LHCN-M2 (cell line): ENCODE data around the gene PDE11A. TPM values are rescaled to one million over a fixed set of nuclear protein-coding genes. Genes with fewer than 3 reads are reported as not detected.

Experiments used
- DNase-seq: peaks from one replicate; pipeline ENCODE4 v3.0.0-alpha.2; 2012; ENCODE audit warnings: low read depth
- total RNA-seq: library from RNA; depleted of rRNA; stranded (reverse); fragments of >200 nt; gene quantifications from 2 replicates; pipeline ENCODE4 v1.2.3, GENCODE V29; 2014

The PDE11A gene
- total RNA-seq, 1 experiment from 2014 or later, result not detected

DNA sequence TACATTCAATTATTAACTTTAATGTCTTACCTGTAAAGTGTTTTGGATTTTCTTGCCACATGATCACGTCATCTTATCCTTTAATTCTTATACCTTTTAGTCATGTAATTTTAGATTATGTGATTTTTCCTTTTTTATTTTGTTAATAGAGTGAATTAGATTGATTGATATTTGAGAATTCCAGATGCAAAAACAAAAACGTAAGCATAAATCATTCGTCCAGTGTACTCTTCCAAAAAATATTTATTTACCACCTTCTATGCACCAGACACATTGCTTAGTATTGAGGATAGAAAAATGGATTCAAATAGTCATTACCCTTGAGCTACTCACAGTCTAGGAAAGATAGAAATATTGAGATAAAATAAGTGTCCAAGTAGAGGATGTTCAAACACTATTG is 249.6 kb downstream of the PDE11A start:
- no peak for DNase-seq

DNA sequence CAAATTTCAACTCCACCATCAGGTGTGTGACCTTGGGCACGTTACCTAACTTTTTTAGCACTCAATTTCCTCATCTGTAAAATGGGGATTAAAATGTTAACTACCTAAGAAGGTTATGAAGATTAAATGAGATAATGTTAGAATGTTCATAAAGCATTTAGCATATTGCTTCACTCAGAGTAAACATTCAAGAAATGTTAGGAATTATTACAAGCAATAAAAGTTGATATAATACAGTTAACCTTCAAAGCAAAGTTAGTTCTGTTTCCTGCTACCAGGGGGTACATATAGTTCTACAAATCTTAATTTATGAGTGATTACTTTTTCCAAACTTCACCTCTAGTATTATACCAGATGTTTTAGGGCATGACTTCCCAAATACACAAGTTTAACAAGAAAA is 254.2 kb downstream of the PDE11A start:
- no peak for DNase-seq

DNA sequence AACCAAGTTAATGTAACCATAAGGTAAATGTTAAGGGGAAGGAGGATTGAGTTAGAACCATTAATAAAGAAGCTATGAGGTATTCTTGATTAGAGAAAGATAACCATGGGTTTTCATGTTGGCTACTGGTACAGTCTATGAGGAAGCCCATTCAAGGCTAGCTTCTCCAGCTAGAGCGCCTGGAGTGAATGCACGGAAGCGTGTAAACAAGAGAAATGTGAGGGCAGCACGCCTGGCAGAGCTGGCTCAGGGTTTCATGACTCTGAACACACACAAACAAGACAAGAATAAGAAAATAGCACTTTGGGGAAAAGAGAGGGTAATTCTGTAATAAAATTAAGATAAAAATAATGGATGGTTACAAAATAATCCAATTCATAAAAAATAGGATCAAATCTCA is 255.3 kb downstream of the PDE11A start:
- no peak for DNase-seq

DNA sequence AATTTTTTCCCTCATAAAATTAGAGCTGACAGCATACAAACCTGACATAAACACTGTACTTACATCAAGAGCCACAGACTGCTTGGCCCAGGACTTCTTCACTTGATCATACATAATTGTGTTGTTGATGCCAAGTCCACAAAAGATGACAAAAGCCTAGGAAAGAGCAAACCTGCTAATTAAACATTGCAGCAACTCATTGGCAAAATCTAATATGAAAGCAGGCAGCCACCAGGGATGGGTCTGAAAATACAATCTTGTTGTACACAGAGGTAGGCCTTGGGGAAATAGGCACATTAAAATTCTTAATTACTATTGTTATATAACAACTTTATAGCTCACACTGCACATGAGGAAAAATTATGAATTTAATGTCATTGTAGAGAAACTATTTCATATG is 255.8 kb downstream of the PDE11A start:
- no peak for DNase-seq

DNA sequence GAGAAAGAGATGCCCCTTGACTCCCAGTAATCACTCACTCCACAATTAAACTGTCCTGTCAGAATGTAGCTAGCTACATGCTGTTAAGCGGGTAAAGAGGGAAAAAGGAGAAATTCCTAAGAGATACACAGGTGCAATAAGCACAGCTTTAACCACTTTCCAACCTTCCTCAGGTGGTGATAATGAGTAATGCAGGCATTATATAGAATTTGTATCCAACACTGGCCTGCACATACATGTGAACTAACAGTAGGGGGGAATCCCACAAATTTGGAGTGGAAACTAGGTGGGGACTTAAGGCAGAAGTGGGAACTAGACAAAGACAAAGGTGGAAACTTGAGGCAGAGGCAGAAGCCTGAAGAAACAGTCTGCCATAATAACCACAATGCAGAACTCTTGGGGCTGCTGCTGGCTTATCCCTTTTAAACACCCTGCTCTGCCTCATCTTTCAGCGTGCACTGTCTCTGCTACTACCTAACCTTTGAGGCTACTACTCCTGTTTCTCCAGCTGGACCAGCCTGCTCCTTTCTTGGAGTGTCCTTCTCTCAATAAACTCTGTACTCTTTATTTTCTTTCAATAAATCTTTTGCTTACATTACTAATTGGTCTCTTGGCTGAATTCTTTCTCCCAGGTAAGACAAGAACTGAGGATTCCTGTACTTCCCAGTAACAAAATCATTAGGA is 259.7 kb downstream of the PDE11A start:
- DNase-seq, result no peak

DNA sequence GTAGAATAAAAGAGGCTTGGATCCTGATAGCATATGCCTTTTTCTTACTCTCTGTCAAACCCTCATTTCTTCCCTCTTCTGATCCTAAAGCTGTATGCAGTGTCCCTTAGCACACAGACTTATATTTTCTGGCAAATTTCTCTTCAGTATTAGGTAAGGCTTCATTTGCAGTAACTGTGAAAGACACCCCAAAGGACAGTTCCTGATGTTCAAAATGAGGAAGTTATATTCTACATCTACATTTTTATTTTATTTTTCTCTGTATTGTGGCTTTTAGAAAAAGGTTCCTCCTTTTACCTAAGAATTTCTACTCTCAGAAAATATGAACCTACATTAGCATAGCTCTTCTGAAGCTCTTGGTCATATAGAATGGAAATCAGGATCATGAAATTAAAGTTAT is 261.7 kb downstream of the PDE11A start:
- no peak for DNase-seq

DNA sequence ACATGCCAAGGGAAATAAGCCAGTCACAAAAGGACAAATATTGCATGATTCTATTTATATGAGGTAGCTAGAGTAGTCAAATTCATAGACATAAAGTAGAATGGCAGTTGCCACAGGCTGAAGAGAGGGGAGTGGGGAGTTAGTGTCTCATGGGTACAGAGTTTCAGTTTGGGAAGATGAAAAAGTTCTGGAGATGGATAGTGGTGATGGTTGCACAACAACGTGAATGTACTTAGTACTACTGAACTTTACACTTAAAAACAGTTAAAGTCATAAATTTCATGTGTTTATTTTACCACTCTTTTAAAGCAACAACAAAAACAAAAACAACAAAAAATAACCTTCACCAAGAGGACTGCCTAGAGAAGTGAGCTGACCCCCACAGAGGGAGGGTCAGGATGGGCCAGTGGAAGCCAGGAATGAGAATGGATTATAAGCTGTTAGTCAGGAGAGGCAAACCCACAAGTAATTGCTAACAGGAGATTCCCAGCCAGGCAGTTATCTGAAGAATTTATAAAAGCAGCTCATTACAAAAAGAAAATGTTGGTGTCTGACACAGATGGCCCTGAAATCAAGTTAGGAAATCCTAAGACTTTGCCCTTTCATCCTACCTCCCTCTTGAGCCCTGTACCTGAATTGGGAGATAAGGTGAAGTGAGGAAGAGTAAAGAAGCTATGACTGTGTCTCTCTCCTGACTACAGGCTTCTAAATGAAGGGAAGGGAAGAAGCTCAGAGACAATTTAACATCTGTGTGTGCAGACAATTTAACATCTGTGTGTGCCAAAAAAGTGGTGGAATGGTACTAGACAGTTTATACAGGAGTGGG is 263.4 kb downstream of the PDE11A start:
- no peak for DNase-seq

DNA sequence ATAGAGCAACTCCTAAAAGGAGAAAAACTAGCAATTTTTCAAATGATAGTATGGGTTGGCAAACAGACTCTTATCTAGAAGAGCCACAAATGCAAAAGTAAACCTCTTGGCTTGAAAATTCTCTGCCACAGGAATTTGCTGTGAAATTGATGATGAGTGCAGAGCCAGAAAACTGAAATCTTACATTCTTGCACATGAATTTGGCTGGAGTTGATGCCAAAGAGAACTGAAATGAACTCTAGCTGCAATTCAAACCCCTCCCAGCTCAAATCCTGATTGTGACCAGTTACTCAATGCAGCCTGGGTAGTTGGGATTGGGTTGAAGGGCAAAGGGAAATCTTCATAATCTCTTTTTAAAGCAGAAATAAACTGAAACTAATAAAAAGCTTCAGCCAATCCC is 266.6 kb downstream of the PDE11A start:
- no peak for DNase-seq

DNA sequence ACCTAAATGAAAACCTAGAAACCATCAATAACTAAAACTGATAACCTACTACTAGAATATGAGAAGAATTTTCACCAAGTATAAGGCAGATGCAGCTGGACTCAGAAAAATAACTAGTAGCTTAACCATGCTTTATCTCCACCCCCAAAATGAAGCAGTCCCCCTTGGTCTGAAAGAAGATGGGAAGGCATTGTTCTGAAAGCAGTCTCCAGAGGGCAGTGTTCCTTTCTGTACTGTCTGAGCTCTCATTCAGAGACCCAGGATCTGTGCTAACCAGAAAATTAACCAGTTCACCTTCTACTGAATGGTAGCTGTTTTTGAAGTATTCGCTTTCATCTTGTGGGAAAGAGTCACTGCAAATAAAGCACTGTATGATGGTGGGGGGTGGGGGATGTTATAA is 273.0 kb downstream of the PDE11A start:
- peak; percentile 14 for DNase-seq

DNA sequence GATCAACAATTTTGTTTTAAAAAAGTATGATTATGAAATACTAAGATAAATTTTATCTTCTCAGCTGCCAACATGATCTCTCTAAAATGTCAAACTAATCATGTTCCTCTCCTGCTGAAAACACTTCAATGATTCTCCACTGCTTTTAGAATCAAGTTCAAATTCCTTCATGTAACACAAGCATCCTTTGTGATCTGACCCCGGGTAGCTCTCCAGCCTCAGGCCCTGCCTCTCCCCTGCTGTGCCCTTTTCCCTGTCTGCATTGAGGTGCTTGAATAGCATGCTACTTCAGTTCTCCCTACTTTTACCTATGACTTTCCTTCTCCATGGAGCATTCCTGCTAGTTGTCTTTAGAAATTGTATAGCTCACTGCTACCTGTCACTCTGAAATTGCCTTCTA is 274.8 kb downstream of the PDE11A start:
- no peak for DNase-seq

DNA sequence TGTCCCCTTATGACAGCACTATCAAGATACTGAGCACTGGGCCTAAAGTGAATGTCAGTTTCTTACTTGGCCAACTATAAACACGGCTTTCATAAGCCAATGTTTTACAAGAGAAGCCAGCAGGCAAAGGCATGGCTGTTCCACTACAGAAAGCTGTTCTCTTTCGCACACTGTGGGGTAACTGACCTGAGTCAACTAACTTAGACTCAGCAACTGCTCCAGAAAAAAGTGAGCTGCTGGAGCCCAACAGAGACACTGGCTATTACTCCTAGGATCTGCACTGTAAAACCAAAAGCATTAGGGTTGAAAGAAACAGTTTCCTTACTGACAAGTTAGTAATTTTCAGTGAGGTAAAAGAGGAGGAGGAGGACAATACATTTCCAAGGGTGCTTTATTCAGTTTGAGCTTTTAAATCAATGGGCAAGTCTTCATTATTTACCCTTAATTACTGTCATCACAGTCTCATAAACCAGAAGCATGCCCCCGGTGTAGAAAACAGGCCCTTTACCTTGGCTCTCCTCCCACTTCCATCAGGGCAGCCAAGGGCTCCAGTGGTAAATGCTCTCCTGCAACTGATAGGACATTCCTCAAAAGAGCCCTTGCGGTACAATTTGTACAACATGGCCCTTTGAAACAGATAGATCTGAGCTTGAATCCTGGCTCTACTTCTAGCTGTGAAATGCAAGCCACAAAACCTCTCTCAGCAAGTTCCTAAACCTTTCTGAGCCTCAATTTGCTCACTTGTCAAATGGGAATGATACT is 275.7 kb downstream of the PDE11A start:
- no peak for DNase-seq

DNA sequence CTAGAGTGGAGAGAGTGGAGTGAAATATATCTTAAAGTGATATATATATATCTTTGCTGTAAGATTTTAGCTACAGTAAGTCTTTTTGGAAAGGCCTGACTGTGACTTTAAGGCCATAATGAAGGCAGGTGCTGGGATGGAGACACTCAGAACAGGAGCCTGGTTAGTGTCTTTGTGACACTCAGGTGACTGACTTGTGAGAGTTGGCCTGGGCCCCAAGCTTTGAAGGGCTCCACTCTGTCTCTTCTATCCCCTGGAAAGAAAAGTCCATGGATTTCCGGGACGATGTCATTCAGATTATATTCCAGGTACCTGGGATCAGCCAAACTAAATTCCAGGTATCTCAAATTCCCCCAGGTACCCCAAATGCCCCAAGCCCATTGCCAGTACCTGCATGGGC is 276.6 kb downstream of the PDE11A start:
- no peak for DNase-seq

DNA sequence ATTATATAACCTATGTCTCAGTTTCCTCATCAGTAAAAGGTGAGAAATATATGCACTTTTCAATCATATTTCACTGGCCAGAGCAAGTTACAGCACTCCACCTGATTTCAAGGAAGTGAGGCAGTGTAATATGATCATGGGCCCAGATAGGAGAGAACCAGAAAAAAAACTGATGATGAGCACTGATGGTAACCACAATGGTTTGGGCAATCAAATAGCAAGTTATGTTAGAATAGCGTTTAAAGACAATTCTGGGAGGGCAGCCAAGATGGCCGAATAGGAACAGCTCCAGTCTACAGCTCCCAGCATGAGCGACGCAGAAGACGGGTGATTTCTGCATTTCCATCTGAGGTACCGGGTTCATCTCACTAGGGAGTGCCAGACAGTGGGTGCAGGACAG is 287.4 kb downstream of the PDE11A start:
- DNase-seq, result peak; percentile 26

DNA sequence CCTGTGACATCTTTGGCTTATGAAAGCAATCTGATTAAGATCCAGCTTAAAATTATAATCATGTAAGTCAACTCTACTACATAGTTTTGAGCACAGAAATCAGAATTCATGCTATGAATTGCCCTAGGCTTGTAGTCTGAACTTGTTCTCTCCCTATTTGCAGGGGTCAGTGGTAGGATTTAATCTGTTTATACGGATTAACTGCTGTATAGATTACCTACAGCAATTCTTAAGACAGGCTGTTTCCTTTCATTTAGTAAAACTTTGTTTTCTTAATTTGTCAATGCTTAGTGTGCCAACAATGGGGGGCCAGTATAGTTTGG is 287.9 kb downstream of the PDE11A start:
- no peak for DNase-seq

DNA sequence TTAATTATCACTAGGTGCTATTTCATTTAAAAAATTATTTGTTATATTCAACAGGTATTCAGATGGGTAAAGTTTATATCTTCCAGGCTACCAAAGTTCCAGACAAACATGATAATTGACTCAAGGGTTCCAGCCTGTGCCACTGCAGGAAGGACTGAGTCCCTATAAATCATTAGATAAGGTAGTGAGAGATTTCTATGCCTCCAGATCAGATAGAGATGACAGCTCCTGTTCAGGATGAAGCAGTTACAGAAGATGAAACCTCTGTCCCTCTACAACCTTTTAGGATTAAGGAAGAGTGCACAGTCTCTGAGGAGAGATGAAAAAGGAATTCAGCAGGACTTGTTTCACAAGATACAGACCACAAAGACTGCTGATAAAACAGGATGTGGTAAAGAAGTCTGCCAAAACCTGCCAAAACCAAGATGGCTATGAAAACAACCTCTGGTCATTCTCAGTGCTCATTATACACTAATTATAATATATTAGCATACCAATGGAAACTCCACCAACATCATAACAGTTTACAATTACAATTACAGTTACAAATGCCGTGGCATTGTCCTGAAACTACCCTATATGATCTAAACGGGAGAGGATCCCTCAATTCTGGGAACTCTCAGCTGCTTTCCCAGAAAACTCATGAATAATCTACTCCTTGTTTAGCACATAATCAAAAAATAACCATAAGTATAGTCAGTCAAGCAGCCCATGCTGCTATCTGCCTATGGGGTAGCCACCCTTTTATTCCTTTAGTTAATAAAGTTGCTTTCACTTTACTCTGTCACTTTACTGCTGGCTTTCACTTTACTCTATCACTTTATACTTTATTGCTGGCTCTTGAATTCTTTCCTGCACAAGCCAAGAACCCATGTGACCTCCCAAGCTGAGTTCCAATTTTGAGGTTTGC is 288.5 kb downstream of the PDE11A start:
- DNase-seq, result peak; percentile 74

DNA sequence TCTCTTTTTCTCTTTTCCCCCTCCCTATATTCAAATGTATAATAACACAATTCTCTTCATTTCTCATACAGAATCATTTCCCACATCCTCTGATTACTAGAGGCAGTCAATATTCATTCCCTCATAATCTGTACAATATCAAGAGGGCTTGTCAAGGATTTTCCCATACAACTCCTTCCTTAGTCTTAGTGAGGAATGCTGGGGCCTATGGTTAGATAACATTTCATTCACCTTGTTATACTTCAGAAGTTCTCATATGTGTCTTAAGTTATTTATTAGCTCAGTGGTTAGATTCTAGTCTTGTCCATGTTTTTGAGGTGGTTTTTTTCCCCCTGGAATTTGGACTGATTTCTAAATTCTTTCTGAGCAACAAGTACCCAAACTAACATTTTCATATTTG is 289.5 kb downstream of the PDE11A start:
- DNase-seq, result no peak

DNA sequence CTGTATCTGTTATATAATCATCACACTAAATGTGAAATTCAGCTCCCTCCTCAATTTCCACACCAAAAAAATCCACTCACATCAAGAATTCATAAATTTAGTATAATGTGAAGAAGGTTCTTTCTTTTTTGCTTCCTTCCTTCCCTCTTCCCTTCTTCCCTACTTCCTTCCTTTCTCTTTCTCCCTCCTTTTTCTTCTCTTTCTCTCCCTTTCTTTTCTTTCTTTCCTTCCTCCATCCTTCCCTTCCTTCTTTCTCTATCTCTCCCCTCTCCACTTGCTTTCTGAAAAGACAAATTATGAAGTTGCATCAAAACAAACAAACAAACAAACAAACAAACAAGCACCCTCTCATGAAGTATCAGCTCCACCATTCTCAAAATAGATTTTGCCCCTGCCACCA is 290.0 kb downstream of the PDE11A start:
- no peak for DNase-seq

DNA sequence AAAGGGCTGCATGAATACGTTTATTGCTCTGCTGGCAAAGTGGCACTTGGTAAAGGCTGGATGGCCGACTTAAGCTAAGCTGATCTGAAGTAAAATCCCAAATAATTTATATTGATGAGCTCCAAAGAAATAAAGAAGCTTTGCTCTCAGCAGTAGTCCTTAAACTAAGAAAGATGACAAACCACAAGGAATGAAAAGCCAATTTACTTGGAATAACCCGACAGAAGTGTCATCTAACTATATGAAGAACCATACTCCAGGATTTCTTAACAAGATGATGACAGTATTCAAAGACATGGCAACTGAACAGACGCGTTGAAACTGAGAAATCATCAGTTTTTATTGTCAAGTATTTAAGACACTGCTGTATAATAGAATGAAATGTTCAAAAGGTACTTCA is 294.1 kb downstream of the PDE11A start:
- no peak for DNase-seq

DNA sequence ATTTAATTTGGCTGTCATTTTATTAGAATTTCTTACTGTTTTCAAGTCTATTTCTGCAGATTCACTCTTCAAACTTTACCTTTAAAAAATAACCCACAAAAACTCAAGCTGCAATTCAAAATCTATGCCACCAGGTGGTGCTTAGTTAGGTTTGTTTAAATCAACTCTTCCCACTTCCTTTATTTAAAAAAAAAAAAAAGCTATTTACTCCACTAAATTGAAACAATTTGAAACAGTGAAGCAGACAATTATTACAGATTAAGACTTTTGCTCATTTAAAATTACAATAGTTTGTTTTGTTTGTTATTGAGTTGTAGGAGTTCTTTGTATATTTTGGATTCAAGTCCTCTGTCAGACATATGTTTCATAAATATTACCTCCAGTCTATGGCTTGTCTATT is 300.0 kb downstream of the PDE11A start:
- peak; percentile 34 for DNase-seq

DNA sequence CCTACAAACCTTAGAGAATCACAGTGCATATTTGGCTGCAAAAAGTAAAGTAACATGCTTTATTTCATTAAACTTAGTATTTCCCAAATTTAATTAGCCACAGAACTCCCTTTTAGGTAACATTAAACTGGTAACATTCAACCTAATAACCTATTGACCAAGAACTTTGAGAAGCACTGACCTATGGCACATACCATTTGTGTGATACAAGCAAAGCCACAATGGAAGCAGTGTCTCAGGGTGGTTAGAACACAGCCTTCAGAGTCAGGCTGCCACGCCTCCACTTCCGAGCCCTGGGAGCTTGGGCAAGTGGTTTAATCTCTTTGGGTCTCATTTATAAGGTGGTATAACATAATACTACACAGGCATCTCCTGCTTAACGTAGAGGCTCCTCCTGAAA is 301.4 kb downstream of the PDE11A start:
- DNase-seq, result peak; percentile 13

DNA sequence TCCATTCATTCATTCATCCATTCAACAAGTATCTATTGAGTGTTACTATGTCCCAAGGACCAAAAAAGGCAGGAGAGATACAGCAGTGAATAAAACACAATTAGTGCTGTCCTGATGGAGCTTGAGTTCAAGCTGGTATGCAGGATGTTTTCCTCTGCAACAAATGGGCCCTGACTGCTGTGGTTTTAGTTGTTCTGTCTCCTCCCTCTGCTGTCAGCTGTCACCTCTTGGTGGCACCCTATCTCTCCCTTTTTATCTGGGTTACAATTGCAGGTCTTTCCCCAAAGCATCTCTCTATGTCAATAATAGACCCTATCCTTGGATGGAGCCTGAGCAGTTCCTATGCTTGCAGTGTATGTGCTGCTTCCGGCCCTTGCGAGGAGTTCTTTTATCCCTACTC is 304.8 kb downstream of the PDE11A start:
- DNase-seq, result no peak

DNA sequence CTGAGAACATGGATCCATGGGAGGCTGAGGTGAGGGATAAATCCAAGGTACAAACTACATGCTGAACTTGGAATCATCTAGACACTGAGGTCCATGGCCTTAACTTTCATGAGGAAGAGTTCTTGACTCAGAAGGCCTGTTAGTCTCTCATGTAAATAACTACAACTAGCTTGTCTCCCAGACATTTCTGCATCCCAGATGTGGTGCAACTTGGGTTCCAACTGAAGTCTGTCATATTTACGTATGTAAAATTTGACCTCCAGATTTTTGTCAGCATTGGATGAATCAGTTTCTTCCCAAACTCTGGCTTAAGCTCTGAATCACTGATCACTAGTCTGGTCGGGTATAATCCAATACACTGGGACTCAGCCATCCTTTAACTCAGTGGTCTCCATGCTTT is 306.9 kb downstream of the PDE11A start:
- no peak for DNase-seq
